Transverse colon (tissue), 4 donors: ENCODE data around the gene CEP63.

ENCODE experiments used
- EP300 ChIP-seq: sonication (generic); formaldehyde crosslinking; IDR thresholded peaks from one replicate; pipeline ENCODE4 v1.6.1; 2017; ENCODE audit warnings: antibody characterized with exemption, low read depth
- POLR2AphosphoS5 ChIP-seq, 3 donors: sonication (generic); formaldehyde crosslinking; IDR thresholded peaks; one replicate each; pipeline ENCODE4 v1.6.1; 2016; ENCODE audit warnings: antibody characterized with exemption in 3 of 3
- TF ChIP-seq, protein P1 (sequence below), 5 experiments: fragments of 200-600 bp in 3 of 5; fragments of 450-650 bp in 2 of 5; sonication (generic) in 3 of 5; IDR thresholded peaks; 1 replicate in 2 of 5; 2 replicates in 3 of 5; pipeline ENCODE4 v1.5.1; 2016 to 2017; ENCODE audit warnings: antibody characterized with exemption in 5 of 5, inconsistent platforms in 3 of 5, mild to moderate bottlenecking in 2 of 5, moderate library complexity in 1 of 5

DNA sequence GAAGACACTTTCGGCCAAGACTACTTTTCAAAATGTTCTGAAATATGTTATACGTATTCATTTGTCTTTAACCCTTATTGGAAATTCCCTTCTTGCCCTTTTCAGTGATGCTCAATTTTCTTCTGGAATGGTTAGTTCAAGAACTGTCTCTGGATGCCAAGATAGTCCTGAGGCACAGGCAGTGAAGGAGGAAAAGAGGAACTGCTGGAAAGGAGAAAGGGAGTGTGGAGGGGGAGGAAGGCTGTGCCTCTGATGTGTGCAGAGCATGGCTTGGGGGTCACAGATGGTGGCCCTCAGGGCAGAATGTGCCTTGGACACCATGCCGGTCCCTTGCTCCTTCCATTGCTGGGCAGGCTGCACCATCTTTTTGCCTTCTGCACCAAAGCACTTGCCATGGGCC lies 73.7 kb downstream of the CEP63 start:
- TF ChIP-seq, protein P1, sequence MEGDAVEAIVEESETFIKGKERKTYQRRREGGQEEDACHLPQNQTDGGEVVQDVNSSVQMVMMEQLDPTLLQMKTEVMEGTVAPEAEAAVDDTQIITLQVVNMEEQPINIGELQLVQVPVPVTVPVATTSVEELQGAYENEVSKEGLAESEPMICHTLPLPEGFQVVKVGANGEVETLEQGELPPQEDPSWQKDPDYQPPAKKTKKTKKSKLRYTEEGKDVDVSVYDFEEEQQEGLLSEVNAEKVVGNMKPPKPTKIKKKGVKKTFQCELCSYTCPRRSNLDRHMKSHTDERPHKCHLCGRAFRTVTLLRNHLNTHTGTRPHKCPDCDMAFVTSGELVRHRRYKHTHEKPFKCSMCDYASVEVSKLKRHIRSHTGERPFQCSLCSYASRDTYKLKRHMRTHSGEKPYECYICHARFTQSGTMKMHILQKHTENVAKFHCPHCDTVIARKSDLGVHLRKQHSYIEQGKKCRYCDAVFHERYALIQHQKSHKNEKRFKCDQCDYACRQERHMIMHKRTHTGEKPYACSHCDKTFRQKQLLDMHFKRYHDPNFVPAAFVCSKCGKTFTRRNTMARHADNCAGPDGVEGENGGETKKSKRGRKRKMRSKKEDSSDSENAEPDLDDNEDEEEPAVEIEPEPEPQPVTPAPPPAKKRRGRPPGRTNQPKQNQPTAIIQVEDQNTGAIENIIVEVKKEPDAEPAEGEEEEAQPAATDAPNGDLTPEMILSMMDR (IDR thresholded peaks at IDR 0.05) = no peak
- TF ChIP-seq EP300 = no peak
- TF ChIP-seq POLR2AphosphoS5 (IDR thresholded peaks at IDR 0.05) = no peak
